Adrenal gland (tissue), 12 donors: ENCODE measurements around the gene SESN1. TPM values are rescaled to one million over a fixed set of nuclear protein-coding genes. Genes with fewer than 3 reads are reported as not detected.

Experiments
- DNase-seq, 7 donors: peaks; one replicate each; pipeline ENCODE4 v3.0.0-alpha.2; 2019 to 2020
- H3K27ac ChIP-seq, 5 donors: fragments of 200-600 bp; sonication (generic) in 4 of 5; 1 replicate in 3 of 5; 2 replicates in 2 of 5; pipeline versions ENCODE4 v1.5.1 to v1.8.0; 2016 to 2020; ENCODE audit warnings: mild to moderate bottlenecking in 1 of 5
- H3K27me3 ChIP-seq: fragments of 200-600 bp; 2 replicates; pipeline ENCODE4 v1.8.0; 2021
- H3K36me3 ChIP-seq, 2 donors: fragments of 200-600 bp; replicated peaks in 1 of 2; 1 replicate in 1 of 2; 2 replicates in 1 of 2; pipeline versions ENCODE4 v1.5.1 to v1.8.0; 2018 to 2022
- H3K4me1 ChIP-seq, 2 donors: fragments of 200-600 bp; replicated peaks in 1 of 2; 1 replicate in 1 of 2; 2 replicates in 1 of 2; pipeline versions ENCODE4 v1.5.1 to v1.8.0; 2018 to 2021
- H3K4me3 ChIP-seq, 4 donors: fragments of 200-600 bp; sonication (generic) in 3 of 4; one replicate each; pipeline ENCODE4 v1.5.1; 2016 to 2018
- H3K9me3 ChIP-seq, 3 donors: fragments of 200-600 bp; sonication (generic) in 1 of 3; replicated peaks in 1 of 3; 1 replicate in 2 of 3; 2 replicates in 1 of 3; pipeline versions ENCODE4 v1.5.1 to v1.8.0; 2016 to 2021
- CTCF ChIP-seq, 6 experiments: fragments of 450-650 bp in 4 of 6; fragments of 200-600 bp in 2 of 6; sonication (generic) in 1 of 6; IDR thresholded peaks; 1 replicate in 5 of 6; 2 replicates in 1 of 6; pipeline versions ENCODE4 v1.5.1 to v1.8.0; 2016 to 2021; ENCODE audit warnings: antibody characterized with exemption in 6 of 6, mild to moderate bottlenecking in 2 of 6, moderate library complexity in 1 of 6
- POLR2A ChIP-seq, 2 donors: fragments of 450-650 bp; IDR thresholded peaks; one replicate each; pipeline ENCODE4 v1.6.1; 2017; ENCODE audit warnings: antibody characterized with exemption in 2 of 2, mild to moderate bottlenecking in 2 of 2, moderate library complexity in 1 of 2
- WGBS, 4 donors: extraction: QIAGEN DNeasy Blood & Tissue Kit in 2 of 4; methylation state at CpG; one replicate each; pipeline versions ENCODE4 v1.1.5 to v1.1.7; 2013 to 2017; 5-methylcytosine and 5-hydroxymethylcytosine counted together
- intact Hi-C, 2 donors: fragments of 100-400 bp; cut with DNase I; formaldehyde crosslinking; loops; one replicate each; pipeline versions ENCODE4 v1.14.1 to v1.15.0; 2022 to 2023
- polyA plus RNA-seq, 3 donors: library from polyadenylated mRNA; stranded (reverse); fragments of 200-250 nt in 2 of 3; fragments of 350-450 nt in 1 of 3; fragmentation: Illumina TruSeq in 1 of 3; extraction: RNeasy Lipid Tissue Mini Kit (QIAGEN cat#74804) in 1 of 3; gene quantifications; one replicate each; pipeline ENCODE4 v1.2.3, GENCODE V29; 2013 to 2014
- total RNA-seq, 9 donors: library from RNA; depleted of rRNA in 4 of 9; stranded (reverse); fragments of >200 nt in 4 of 9; fragments of 120-200 nt in 1 of 9; fragmentation: NEBNext Ultra II Directional in 1 of 9; extraction: Animal tissue kit (Norgen Biotek cat#: 25700) in 1 of 9; gene quantifications; one replicate each; pipeline versions ENCODE4 v1.1.0 to v1.2.4, GENCODE V29; 2013 to 2023
- donor health status: healthy with polysubstance abuse.
- donor health status: Bipolar disorder and iron deficiency.
- donor health status: DM: yes; HTN: yes; CAD: no.
- donor health status: DM: no; HTN: no; CAD: no.
- donor health status: DM: no; HTN: no; CAD: no.
- donor health status: DM: yes; HTN: yes; CAD: no.

The SESN1 gene
- total and polyA plus RNA-seq, 12 donors, result 14.2 to 72.7 (median 42.5) TPM

- no peak for DNase-seq
- no peaks in the 10 kb centered on the region for H3K27me3 ChIP-seq
- H3K36me3 ChIP-seq, result no peaks in the 10 kb centered on the region
- H3K4me1 ChIP-seq, result peaks cover 0 to 38% of the 10 kb centered on the region in 2 donors
- no peak overlapping the region for H3K27ac ChIP-seq
- no peak overlapping the region for H3K4me3 ChIP-seq
- no peak for TF ChIP-seq CTCF (IDR thresholded peaks at IDR 0.05)
- no peak for TF ChIP-seq POLR2A (IDR thresholded peaks at IDR 0.05)
- no peaks in the 10 kb centered on the region for H3K9me3 ChIP-seq
- intact Hi-C loops, result no loop called here
- WGBS, 4 donors, result 79 to 96% (median 90%) methylated on average over 4 of the region's 4 CpGs
These were observed 13.0 kb downstream of the SESN1 start for GRCh38 chr6:109081516-109082187.

- TF ChIP-seq POLR2A (IDR thresholded peaks at IDR 0.05) (no peak), CTCF (IDR thresholded peaks at IDR 0.05) (no peak)
- peak in 2 of 7 donors; percentile 31 to 32 for DNase-seq
- WGBS, 4 donors, result 33 to 45% (median 40%) methylated on average over 1 of the region's 1 CpG
- Histone ChIP-seq H3K36me3 (no peaks in the 10 kb centered on the region), H3K4me1 (peaks cover 0 to 44% of the 10 kb centered on the region in 2 donors), H3K27me3 (no peaks in the 10 kb centered on the region), H3K4me3 (no peak overlapping the region), H3K27ac (no peak overlapping the region), H3K9me3 (no peaks in the 10 kb centered on the region)
- intact Hi-C loops, result no loop called here
These were observed 13.6 kb downstream of the SESN1 start for GRCh38 chr6:109081026-109081425.

GRCh38 chr6:109079981-109080380, 14.7 kb downstream of the SESN1 start:
- TF ChIP-seq CTCF (IDR thresholded peaks at IDR 0.05), result no peak
- TF ChIP-seq POLR2A (IDR thresholded peaks at IDR 0.05), result no peak
- peak in 5 of 7 donors; percentile 43 to 71 (median 51) for DNase-seq
- Histone ChIP-seq H3K27me3 (no peaks in the 10 kb centered on the region), H3K4me3 (no peak overlapping the region), H3K27ac (peak overlapping the region in 4 of 5 donors; percentile 10 to 45 (median 12)), H3K36me3 (no peaks in the 10 kb centered on the region), H3K4me1 (peaks cover 0 to 45% of the 10 kb centered on the region in 2 donors), H3K9me3 (no peaks in the 10 kb centered on the region)
- 29 to 42% (median 35%) methylated on average over 4 of the region's 4 CpGs for WGBS, 4 donors
- intact Hi-C loops, result loop anchor here in 1 of 2 donors (10.0 kb wide), 3 partner anchors 75 to 535 kb away; no protein-coding TSS in a partner anchor

GRCh38 chr6:109076377-109076776, 18.3 kb downstream of the SESN1 start:
- no peaks in the 10 kb centered on the region for H3K36me3 ChIP-seq
- TF ChIP-seq CTCF (IDR thresholded peaks at IDR 0.05), result no peak
- intact Hi-C loops, result loop anchor here in 1 of 2 donors (10.0 kb wide), 3 partner anchors 72 to 532 kb away; no protein-coding TSS in a partner anchor
- H3K4me1 ChIP-seq, result peaks cover 0 to 56% of the 10 kb centered on the region in 2 donors
- H3K27ac ChIP-seq, result no peak overlapping the region
- no peak for DNase-seq
- no peak overlapping the region for H3K4me3 ChIP-seq
- 59 to 67% (median 65%) methylated on average over 3 of the region's 3 CpGs for WGBS, 4 donors
- H3K9me3 ChIP-seq, result no peaks in the 10 kb centered on the region
- H3K27me3 ChIP-seq, result no peaks in the 10 kb centered on the region
